CD4-positive, CD25-positive, alpha-beta regulatory T cell (primary cell): ENCODE data around the gene MRPS9. TPM values are rescaled to one million over a fixed set of nuclear protein-coding genes. Genes with fewer than 3 reads are reported as not detected.

ENCODE experiments used
- ATAC-seq, 2 donors: fragments of 150-1000 bp; cut with Tn5 transposase; one replicate each; pipeline ENCODE4 v1.10.0; 2021; ENCODE audit warnings: low read depth in 2 of 2, moderate number of reproducible peaks in 2 of 2, moderate library complexity in 1 of 2
- DNase-seq, 3 donors: peaks; one replicate each; pipeline versions ENCODE4 v3.0.0 to v3.0.0-alpha.2; 2012 to 2022; ENCODE audit warnings: mixed read lengths in 1 of 3
- H3K27ac ChIP-seq: one replicate; pipeline ENCODE4 v1.7.0; 2013; ENCODE audit warnings: mild to moderate bottlenecking, low read length; ENCODE audit not compliant: insufficient read depth, poor library complexity, severe bottlenecking
- H3K27me3 ChIP-seq: one replicate; pipeline ENCODE4 v1.7.0; 2013; ENCODE audit warnings: low read length; ENCODE audit not compliant: control insufficient read depth, insufficient read depth
- H3K36me3 ChIP-seq: one replicate; pipeline ENCODE4 v1.7.0; 2013; ENCODE audit warnings: mild to moderate bottlenecking, low read length, moderate library complexity; ENCODE audit not compliant: control insufficient read depth, insufficient read depth
- H3K4me1 ChIP-seq: 2 replicates; pipeline ENCODE4 v1.7.0; 2013; ENCODE audit warnings: mild to moderate bottlenecking, low read length; ENCODE audit not compliant: insufficient read depth, control insufficient read depth, poor library complexity, severe bottlenecking
- H3K4me3 ChIP-seq: one replicate; pipeline ENCODE4 v1.7.0; 2013; ENCODE audit warnings: low read depth, mild to moderate bottlenecking, low read length, moderate library complexity
- H3K9me3 ChIP-seq, 2 experiments: 1 replicate in 1 of 2; 2 replicates in 1 of 2; pipeline ENCODE4 v1.7.0; 2013; ENCODE audit warnings: low read length in 2 of 2, mild to moderate bottlenecking in 1 of 2, moderate library complexity in 1 of 2; ENCODE audit not compliant: control insufficient read depth in 2 of 2
- H3K27ac Mint-ChIP-seq, 3 donors: one replicate each; pipeline ENCODE4 v1.8.0; 2020 to 2022; ENCODE audit warnings: mild to moderate bottlenecking in 3 of 3, mixed read lengths in 3 of 3, moderate library complexity in 2 of 3
- H3K27me3 Mint-ChIP-seq: one replicate; pipeline ENCODE4 v1.8.0; 2022; ENCODE audit warnings: mild to moderate bottlenecking, mixed read lengths
- H3K36me3 Mint-ChIP-seq: one replicate; pipeline ENCODE4 v1.8.0; 2020; ENCODE audit warnings: mixed read lengths
- H3K4me1 Mint-ChIP-seq, 4 donors: one replicate each; pipeline ENCODE4 v1.8.0; 2020 to 2022; ENCODE audit warnings: mixed read lengths in 4 of 4, mild to moderate bottlenecking in 1 of 4
- H3K4me3 Mint-ChIP-seq, 4 donors: one replicate each; pipeline ENCODE4 v1.8.0; 2020 to 2022; ENCODE audit warnings: mild to moderate bottlenecking in 4 of 4, mixed read lengths in 4 of 4, moderate library complexity in 3 of 4
- H3K9me3 Mint-ChIP-seq, 7 donors: one replicate each; pipeline ENCODE4 v1.8.0; 2020 to 2022; ENCODE audit warnings: mixed read lengths in 7 of 7, mild to moderate bottlenecking in 3 of 7, moderate library complexity in 2 of 7
- polyA plus RNA-seq, 4 donors: library from polyadenylated mRNA; unstranded; fragments of 300-500 nt; fragmentation: Illumina TruSeq; gene quantifications; one replicate each; pipeline ENCODE4 v1.2.3, GENCODE V29; 2021
- total RNA-seq: library from RNA; stranded (reverse); gene quantifications from one replicate; pipeline ENCODE4 v1.2.3, GENCODE V29; 2022

The MRPS9 gene
- total and polyA plus RNA-seq, 5 donors from 2014 or later: 13.2 to 39.6 (median 32.2) TPM

DNA sequence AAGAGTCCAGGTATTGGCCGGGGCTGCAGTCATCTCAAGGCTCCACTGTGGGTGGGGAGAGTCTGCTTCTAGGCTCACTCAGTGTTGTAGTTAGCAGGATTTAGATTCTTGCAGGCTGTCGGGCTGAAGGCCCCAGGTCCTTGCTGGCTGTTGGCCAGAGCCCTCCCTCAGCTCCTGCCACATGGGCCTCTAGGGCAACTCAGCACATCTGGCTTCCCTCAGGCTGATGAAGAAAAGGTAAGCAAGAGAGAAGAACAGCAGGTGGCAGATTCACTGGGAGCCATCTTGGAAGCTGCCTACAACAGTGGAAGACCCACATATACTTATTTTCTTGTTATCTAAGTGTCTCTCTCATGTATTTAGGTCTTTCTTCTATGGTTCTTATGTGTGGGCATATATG is 4.3 kb downstream of the MRPS9 start:
- ATAC-seq (no peak), DNase-seq (no peak)
- H3K27me3 Mint-ChIP-seq: no peaks in the 10 kb centered on the region
- no peak overlapping the region for H3K27ac Mint-ChIP-seq
- peaks cover 17% of the 10 kb centered on the region for H3K36me3 Mint-ChIP-seq
- peak overlapping the region in 2 of 4 donors; percentile 10 to 66 for H3K4me3 Mint-ChIP-seq
- Histone ChIP-seq H3K9me3 (no peaks in the 10 kb centered on the region), H3K4me1 (peaks cover 16% of the 10 kb centered on the region), H3K4me3 (no peak overlapping the region), H3K27me3 (no peaks in the 10 kb centered on the region), H3K27ac (no peak overlapping the region), H3K36me3 (no peaks in the 10 kb centered on the region)
- H3K9me3 Mint-ChIP-seq: peaks cover 0 to under 1% (median 0%) of the 10 kb centered on the region in 7 donors
- H3K4me1 Mint-ChIP-seq: peaks cover 16 to 47% (median 32%) of the 10 kb centered on the region in 4 donors

DNA sequence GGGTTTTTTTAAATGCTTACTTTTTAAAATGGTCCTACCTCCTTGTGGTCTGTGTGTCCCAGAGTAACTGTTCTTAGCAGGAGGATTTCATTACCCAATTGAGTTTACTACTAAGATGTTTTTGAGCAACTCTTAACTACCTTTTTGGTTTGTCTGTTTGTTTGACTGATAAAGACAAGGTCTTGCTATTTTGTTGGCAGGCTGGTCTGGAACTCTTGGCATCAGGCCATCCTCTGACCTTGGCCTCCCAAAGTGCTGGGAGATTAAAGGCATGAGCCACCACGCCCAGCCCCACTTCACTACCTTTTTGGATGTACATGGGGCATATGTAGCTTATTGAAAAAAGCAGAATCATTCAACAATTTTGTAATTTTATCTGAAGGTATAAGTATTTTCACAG is 14.9 kb downstream of the MRPS9 start:
- Histone ChIP-seq H3K27me3 (no peaks in the 10 kb centered on the region), H3K4me3 (no peak overlapping the region), H3K4me1 (no peaks in the 10 kb centered on the region), H3K9me3 (peaks cover 0 to 2% of the 10 kb centered on the region in 2 experiments), H3K36me3 (peaks cover 22% of the 10 kb centered on the region), H3K27ac (no peak overlapping the region)
- no peak for DNase-seq
- peak overlapping the region in 2 of 3 donors; percentile 1 to 48 for H3K27ac Mint-ChIP-seq
- peaks cover 44% of the 10 kb centered on the region for H3K36me3 Mint-ChIP-seq
- no peak overlapping the region for H3K4me3 Mint-ChIP-seq
- no peak for ATAC-seq
- no peaks in the 10 kb centered on the region for H3K27me3 Mint-ChIP-seq
- peaks cover 0 to 6% (median 1%) of the 10 kb centered on the region in 7 donors for H3K9me3 Mint-ChIP-seq
- peaks cover 23 to 32% (median 29%) of the 10 kb centered on the region in 4 donors for H3K4me1 Mint-ChIP-seq

DNA sequence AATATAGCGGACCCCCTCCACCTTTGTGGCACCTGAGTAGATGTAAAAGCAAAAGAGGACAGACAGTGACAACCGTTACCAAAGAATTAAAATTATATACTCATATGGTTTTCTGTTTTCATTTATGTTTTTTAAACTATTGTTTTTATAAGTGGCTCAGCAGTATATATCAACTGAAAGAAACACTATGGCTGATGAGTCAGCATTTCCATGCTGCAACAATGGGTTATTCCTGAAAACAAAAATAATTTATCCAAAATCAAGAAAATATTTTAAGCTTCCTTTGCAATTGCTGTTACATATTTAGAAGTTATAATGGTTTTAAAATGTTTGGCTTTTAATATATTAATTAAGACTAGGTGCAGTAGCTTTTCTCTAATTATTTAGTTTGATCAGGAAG is 17.7 kb downstream of the MRPS9 start:
- Mint-ChIP-seq H3K4me3 (no peak overlapping the region), H3K36me3 (peaks cover 38% of the 10 kb centered on the region), H3K27ac (no peak overlapping the region), H3K4me1 (peaks cover 22 to 33% (median 28%) of the 10 kb centered on the region in 4 donors), H3K27me3 (no peaks in the 10 kb centered on the region), H3K9me3 (peaks cover 0 to 6% (median 0%) of the 10 kb centered on the region in 7 donors)
- Histone ChIP-seq H3K36me3 (peaks cover 16% of the 10 kb centered on the region), H3K27ac (no peak overlapping the region), H3K4me1 (no peaks in the 10 kb centered on the region), H3K27me3 (no peaks in the 10 kb centered on the region), H3K4me3 (no peak overlapping the region), H3K9me3 (peaks cover 0 to 2% of the 10 kb centered on the region in 2 experiments)
- no peak for DNase-seq
- no peak for ATAC-seq

DNA sequence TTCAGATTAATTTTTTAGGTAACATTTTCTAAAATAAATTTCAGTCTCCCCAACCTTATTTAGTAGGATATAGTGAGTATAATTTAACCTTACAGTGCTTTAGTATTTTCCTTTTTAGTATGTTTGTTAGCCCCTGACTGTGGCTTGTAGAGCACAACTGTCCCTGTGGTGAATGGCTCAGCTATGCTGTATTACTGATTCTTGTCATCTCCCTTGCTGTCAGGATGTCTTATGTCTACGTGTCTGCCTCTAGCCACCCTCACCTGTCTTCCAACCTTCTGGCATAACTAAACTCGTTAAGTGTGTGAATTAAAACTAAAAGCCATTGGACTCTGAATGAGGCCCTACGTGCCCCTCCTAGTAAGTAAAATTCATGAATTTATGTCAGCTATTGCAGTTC is 18.4 kb downstream of the MRPS9 start:
- Histone ChIP-seq H3K27me3 (no peaks in the 10 kb centered on the region), H3K27ac (no peak overlapping the region), H3K4me3 (no peak overlapping the region), H3K9me3 (peaks cover 0 to 2% of the 10 kb centered on the region in 2 experiments), H3K36me3 (peaks cover 10% of the 10 kb centered on the region), H3K4me1 (no peaks in the 10 kb centered on the region)
- peaks cover 0 to 3% (median 0%) of the 10 kb centered on the region in 7 donors for H3K9me3 Mint-ChIP-seq
- ATAC-seq (no peak), DNase-seq (no peak)
- peak overlapping the region in 1 of 3 donors; percentile 30 for H3K27ac Mint-ChIP-seq
- H3K36me3 Mint-ChIP-seq: peaks cover 33% of the 10 kb centered on the region
- peaks cover 15 to 31% (median 23%) of the 10 kb centered on the region in 4 donors for H3K4me1 Mint-ChIP-seq
- no peak overlapping the region for H3K4me3 Mint-ChIP-seq
- H3K27me3 Mint-ChIP-seq: no peaks in the 10 kb centered on the region

DNA sequence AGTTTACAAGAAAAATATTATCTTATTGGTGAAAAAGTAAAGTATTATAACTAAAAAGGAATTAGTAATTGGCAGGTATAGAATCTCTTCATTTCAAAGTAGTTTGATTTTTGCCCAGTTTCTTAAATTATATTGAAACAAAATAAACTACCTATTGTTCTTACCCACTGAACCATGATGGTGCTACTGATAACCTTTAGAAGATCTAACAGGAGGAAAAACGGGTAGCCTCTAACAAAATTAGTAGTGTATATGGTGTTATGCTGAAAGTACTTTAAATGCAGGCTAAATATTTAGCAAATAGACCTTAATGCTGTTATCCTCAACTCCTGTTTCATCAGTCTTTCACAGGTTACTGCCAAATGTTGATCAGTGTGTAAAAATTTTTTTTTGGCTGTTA is 19.1 kb downstream of the MRPS9 start:
- Mint-ChIP-seq H3K4me1 (peaks cover 13 to 30% (median 22%) of the 10 kb centered on the region in 4 donors), H3K27me3 (no peaks in the 10 kb centered on the region), H3K9me3 (peaks cover 0 to 3% (median 0%) of the 10 kb centered on the region in 7 donors), H3K36me3 (peaks cover 32% of the 10 kb centered on the region), H3K4me3 (no peak overlapping the region), H3K27ac (no peak overlapping the region)
- Histone ChIP-seq H3K36me3 (peaks cover 9% of the 10 kb centered on the region), H3K4me3 (no peak overlapping the region), H3K27ac (no peak overlapping the region), H3K27me3 (no peaks in the 10 kb centered on the region), H3K4me1 (no peaks in the 10 kb centered on the region), H3K9me3 (peaks cover 0 to 2% of the 10 kb centered on the region in 2 experiments)
- DNase-seq (no peak), ATAC-seq (no peak)

DNA sequence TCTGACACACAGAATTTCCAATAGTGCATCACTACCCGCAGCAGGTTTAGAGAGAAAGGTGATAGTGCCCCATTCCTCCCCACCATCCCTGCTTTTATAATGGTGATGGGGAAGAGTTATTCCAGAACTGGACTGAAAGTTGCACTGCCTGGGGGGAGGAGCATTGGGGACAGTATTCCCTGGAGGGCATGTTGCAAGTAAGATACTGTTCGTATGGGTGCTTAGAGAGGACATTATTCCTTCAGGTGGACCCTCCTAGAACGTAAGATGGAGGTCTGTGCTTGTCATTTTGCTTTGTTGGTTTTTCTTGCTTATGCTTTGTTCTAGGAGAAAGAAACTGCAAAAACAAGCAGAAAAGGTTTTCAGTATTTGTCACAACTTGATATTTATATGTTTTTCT is 23.7 kb downstream of the MRPS9 start:
- Histone ChIP-seq H3K27ac (no peak overlapping the region), H3K36me3 (peaks cover 3% of the 10 kb centered on the region), H3K27me3 (no peaks in the 10 kb centered on the region), H3K4me3 (no peak overlapping the region), H3K4me1 (no peaks in the 10 kb centered on the region), H3K9me3 (no peaks in the 10 kb centered on the region)
- DNase-seq (no peak), ATAC-seq (no peak)
- H3K27me3 Mint-ChIP-seq: no peaks in the 10 kb centered on the region
- peaks cover 7 to 30% (median 25%) of the 10 kb centered on the region in 4 donors for H3K4me1 Mint-ChIP-seq
- H3K4me3 Mint-ChIP-seq: no peak overlapping the region
- H3K27ac Mint-ChIP-seq: no peak overlapping the region
- H3K9me3 Mint-ChIP-seq: no peaks in the 10 kb centered on the region
- peaks cover 32% of the 10 kb centered on the region for H3K36me3 Mint-ChIP-seq

DNA sequence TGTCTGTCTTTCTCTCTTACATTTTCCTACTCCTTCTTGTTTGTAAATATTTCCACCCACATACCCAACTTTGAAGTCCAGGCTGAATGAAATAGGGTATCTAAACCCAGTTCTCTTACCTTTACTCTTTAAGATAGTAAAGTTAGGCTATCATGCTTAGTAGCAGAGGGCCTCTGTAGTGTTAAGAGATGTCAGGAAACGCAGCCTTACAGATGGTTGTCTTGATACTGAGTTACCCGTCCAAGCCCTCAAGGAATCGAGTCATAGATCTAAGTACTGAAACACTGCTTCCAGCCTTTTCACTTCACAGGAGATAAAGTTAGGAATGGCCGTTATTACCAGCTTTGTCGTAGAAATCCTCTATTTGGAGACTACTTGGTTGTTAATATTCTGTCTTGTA is 24.3 kb downstream of the MRPS9 start:
- no peak for DNase-seq
- no peak for ATAC-seq
- Mint-ChIP-seq H3K9me3 (no peaks in the 10 kb centered on the region), H3K4me3 (no peak overlapping the region), H3K4me1 (peaks cover 6 to 29% (median 24%) of the 10 kb centered on the region in 4 donors), H3K27ac (peak overlapping the region in 1 of 3 donors; percentile 28), H3K36me3 (peaks cover 32% of the 10 kb centered on the region), H3K27me3 (no peaks in the 10 kb centered on the region)
- H3K4me3 ChIP-seq: no peak overlapping the region
- H3K36me3 ChIP-seq: peaks cover 3% of the 10 kb centered on the region
- no peaks in the 10 kb centered on the region for H3K27me3 ChIP-seq
- H3K9me3 ChIP-seq: no peaks in the 10 kb centered on the region
- H3K27ac ChIP-seq: no peak overlapping the region
- H3K4me1 ChIP-seq: no peaks in the 10 kb centered on the region

DNA sequence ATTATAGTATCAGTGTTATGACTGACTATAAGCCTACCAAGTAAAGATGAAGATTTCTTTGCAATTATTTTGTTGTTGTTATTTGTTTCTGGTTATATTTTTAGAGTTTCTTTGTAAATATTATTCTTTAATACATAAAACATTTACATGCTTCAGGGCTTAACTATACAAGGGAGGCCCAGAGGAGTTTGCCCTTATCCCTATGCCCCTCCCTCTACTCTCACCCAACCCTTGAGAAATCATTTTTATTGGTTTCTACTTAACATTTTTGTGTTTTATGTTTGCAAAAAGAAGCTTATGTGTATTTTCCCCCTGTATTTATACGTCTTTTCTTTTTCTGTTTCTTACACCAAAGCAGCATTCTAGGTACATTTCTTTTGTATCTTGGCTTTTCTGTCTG is 30.5 kb downstream of the MRPS9 start:
- H3K27me3 Mint-ChIP-seq: no peaks in the 10 kb centered on the region
- Histone ChIP-seq H3K4me3 (no peak overlapping the region), H3K4me1 (no peaks in the 10 kb centered on the region), H3K27me3 (no peaks in the 10 kb centered on the region), H3K27ac (no peak overlapping the region), H3K36me3 (peaks cover 6% of the 10 kb centered on the region), H3K9me3 (no peaks in the 10 kb centered on the region)
- peaks cover 28% of the 10 kb centered on the region for H3K36me3 Mint-ChIP-seq
- DNase-seq: no peak
- no peak overlapping the region for H3K4me3 Mint-ChIP-seq
- peaks cover 5 to 31% (median 20%) of the 10 kb centered on the region in 4 donors for H3K4me1 Mint-ChIP-seq
- no peak for ATAC-seq
- no peak overlapping the region for H3K27ac Mint-ChIP-seq
- H3K9me3 Mint-ChIP-seq: no peaks in the 10 kb centered on the region
